Adrenal gland (tissue), 5 donors: ENCODE measurements around the gene CTXND1.

ENCODE experiments used
- CTCF ChIP-seq, 6 experiments: fragments of 450-650 bp in 4 of 6; fragments of 200-600 bp in 2 of 6; sonication (generic) in 1 of 6; IDR thresholded peaks; 1 replicate in 5 of 6; 2 replicates in 1 of 6; pipeline versions ENCODE4 v1.5.1 to v1.8.0; 2016 to 2021; ENCODE audit warnings: antibody characterized with exemption in 6 of 6, mild to moderate bottlenecking in 2 of 6, moderate library complexity in 1 of 6
- POLR2A ChIP-seq, 2 donors: fragments of 450-650 bp; IDR thresholded peaks; one replicate each; pipeline ENCODE4 v1.6.1; 2017; ENCODE audit warnings: antibody characterized with exemption in 2 of 2, mild to moderate bottlenecking in 2 of 2, moderate library complexity in 1 of 2
- donor health status: DM: no; HTN: no; CAD: no.

GRCh38 chr15:80180468-80180867, 71.5 kb downstream of the CTXND1 start:
- TF ChIP-seq POLR2A (IDR thresholded peaks at IDR 0.05) = no peak
- TF ChIP-seq CTCF (IDR thresholded peaks at IDR 0.05) = no peak
